ENCODE results near the gene DYRK1B.
"Not testable (repeated sequence)": the region's sequence is repeated elsewhere in the genome, so short reads cannot be mapped to it uniquely, and the experiment has no call there.

The DYRK1B gene

DNA sequence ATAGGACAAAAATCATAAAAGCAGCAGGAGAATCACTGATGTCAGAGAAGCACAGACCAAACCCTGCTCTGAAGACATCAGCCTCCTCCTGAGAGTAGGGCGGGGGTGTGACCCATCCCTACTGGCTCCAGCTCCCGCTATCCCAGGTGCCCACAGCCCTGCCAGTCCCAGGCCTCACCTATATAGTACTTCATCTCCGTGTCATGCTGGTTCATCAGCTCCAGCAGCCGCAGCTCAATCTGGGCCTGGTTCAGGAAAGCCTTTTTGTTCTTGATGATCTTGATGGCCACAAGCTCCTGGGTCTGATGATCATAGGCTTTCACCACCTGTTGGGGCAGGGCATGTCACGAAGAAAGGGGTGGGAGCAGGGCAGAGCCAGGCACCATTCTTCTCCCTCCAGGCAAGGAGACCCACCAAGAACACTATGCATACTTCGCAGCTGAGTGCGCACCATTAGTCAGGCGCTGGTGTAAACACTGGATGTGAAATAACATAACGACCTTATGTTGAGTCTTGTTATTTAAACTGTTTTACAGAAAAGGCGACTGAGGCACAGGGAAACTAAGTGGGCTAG, 4.2 kb downstream of the DYRK1B start:
- DNase-seq, result no peak

DNA sequence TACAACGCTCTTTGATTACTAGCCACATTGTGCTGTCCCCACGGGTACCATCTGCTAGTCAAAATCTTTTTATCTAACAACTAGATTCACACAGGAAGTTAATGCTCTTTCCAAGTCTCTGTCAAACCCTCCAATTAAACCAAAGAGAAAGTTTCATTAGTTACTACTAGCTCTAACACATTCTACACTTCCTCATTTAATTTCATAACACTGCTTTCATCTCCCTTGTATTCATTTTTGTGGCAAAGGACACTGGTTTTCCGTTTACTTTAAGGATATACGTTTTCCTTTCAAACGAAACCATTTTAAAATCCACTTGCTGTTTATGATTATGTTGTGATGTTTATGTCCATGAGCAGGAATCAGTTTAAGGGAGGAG, 5.3 kb downstream of the DYRK1B start:
- no peak for DNase-seq

DNA sequence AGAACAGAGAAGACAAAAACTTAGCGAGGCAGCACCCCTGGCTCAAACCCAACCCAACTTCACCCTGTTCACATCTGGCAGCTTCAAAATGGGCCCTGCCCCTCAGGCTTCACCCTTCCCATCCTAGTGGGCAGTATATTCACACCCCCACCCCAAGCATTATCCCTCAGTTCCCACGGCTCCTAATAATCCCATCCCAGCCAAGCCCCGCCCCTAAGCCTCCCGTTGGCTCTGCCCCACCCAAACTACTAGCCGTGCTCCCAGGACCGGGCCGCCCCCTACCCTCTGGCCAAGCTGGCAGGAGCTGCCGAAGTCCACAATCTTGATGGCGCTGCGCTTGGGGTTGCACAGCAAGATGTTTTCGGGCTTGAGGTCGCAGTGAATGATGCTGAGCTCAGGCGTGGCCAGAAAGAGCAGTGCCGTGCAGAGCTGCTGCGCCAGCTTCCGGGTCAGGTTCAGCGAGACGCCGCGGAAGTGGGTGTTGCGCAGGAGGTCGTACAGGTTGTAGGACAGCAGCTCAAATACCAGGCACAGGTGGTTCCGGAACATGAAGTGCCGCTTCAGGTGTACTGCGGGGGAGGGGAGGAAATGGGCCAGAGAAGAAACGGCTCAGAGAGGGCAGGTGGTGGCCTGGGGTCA, 5.8 kb downstream of the DYRK1B start:
- DNase-seq, result no peak

DNA sequence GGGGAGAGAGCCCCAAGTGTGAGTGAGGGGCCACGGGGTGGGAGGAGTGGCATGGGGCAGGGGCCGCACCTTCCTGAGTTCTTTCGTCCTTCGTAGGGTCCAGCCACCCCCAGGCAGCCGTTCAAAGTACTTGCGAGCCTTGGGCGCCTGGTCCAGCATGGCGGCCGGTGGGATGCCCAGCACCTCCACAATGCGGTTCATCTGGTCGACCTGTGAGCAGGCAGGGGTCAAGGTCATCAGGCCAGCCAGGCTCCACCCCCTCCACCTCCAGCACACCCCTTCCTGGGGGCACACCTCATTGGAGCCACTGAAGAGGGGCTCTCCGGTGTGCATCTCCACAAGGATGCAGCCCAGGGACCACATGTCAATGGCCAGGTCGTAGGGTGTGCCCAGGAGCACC, 6.7 kb downstream of the DYRK1B start:
- DNase-seq, result no peak

DNA sequence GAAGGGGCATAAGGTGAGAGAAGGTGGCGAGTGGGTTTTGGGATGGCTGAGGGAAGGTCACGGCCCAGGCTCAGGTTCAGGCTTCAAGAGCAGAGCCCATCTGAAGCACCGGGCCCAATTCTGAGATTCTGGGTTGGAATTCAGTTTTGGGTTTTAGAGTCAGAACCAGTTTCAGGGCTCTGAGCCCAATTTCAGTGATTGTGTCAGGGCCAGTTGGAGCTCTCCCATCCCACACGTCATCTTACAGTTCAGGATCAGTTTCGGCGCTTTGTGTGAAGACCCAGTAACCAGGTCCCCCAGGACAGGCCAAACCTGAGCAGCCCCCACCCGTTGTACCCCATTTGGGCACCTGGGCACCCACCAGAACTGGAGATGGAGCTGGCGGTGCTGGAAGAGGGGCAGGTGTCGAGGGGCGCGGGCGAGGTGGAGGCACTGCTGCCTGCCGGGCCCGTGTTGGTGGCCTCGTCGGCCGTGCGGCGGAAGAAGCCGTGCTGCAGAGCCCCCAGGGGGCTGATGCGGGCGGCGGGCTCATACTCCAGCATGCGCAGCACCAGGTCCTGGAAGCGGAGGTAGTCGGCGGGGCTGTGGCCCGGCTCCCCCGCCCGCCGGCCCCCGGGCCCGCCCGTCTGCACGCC, 7.5 kb downstream of the DYRK1B start:
- no peak for DNase-seq

DNA sequence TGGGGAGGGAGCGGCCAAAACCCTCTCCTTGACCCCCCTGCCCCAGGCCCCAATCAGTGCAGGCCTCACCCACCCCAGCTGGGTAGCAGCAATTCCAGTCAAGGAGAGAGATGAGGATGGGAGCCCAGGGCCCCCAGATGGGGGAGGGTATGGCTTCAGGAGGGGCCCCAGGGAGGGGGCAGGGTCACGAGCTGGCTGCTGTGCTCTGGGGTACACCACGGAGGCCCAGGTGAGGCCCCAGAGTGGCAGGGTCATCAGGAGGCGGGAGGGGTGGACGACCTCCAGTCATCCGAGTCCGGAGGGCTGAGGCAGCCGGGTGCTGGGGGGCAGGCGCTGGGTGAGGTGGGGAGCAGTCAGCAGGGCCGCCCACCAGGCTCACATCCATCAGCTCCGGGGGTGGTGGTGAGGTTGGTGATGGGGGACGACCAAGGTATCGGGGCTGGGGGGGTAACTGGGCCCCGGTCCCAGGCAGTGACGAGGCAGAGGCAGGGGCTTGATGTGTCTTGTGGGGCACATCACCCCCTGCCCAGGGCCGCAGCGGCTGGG, 8.4 kb downstream of the DYRK1B start:
- no peak for DNase-seq

DNA sequence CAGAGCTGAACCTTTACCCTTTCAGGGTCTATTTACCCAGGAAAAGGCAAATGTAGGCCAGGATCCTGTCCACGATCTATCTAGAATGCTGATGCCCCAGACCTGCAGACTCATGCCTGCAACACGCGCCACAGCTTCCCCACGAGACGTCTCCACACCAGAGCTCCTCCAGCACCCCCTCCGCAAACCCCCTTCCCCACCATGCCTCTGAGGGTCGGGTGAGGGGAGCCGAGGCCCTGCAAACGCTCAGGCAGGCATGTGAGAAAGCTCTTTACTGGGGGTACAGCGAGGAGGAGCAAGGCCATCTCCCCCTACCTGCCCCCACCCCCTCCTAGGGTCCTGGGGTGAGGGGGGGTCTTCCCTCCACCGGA, 8.9 kb downstream of the DYRK1B start:
- DNase-seq, result no peak

DNA sequence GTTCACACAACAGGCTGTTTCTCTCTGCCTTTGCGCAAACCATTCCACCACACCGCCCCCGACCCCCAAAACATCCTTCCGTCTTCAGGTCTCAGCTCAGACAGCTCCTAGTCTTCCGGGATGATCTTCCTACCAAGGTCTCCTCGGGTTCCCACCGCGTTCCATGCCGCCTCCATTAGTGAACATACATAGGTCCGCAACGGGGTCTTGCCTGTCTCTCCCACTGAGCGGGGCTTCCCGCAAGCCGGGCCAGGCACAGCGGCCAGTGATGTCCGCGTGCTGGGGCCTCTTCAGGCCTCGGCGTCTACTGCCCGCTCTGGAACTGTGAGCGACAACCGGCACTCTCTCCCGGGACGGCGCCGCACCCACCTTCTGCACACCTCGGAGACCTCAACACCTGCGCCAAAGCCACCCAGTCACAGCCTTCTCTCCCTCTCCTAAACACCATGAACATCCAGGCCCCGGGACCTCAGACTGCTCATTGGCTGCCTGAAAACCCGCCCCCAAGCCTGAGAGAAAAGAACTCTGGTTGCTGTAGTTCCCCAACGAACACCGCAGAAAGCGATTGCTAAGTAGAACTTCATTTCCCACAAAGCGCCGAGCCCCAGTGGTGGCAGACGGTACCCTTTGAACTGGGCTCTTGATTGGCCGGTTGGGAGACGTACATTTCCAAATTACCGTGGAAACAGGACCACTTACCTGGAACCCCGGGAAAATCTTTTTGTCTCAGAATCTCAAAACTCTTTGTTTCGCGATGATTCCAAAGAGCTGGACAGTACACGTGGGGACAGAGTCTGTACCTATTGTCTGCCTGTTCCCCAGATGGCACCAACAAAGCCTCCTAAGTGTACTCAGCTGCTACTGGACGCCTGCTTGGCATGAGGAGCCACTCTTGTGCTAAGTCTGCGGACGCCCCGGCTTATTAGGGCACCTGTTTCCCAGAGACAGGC, 9.5 kb downstream of the DYRK1B start:
- DNase-seq, result peak; percentile 100

DNA sequence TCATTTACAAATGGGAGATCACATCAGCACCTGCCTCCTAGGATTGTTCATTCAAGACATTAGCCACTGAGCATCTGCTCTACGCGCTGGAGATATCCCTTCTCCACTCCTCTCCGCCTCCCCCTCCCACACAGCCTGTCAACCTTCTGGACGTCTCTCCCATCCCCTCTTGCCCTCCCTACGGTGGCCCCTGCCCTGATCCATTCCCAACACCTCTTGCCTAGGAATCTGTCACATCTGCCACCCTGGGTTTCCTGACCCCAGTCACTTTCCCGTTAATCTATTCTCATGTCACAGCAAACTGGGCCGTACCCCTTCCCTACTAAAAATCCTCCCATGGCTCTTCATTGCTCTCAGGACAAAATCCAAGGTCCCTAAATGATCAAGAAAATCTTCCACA, 10.3 kb downstream of the DYRK1B start:
- DNase-seq, result peak; percentile 89

DNA sequence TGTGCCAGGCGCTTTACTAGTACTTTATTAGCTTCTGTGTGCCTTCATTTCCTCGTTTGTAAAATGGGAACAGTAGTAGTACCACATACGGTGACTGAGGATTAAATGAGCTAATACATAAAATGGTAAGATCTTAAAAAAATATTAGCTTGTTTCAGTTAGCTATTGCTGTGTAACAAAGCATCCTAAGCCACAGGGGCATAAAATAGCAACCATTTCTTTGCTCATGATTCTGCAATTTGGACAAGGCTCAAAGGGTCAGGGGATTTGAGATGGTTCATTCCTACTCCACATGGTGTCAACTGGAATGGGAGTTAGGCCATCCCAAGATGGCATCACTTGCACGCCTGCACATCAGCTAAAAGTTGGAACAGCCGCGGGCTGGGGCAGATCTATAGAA, 13.3 kb downstream of the DYRK1B start:
- DNase-seq, result no peak

DNA sequence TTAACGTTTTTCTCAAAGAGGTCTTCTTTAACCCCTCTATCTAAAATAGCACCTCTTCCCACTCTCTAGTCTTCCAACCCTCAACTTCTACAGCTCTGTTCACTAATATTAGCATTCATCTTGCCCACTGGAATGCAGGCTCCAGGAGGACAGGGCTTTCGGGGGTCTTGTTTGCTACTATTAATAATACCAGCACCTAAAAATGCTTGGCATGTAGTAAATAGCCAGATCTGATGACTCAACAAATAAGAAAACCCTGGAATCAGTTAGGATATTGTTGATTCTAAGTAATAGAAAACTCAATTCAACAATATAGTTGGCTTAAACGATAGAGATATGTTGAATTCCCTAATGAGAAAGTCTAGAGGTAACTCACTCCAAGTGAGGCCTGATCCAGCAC, 14.2 kb downstream of the DYRK1B start:
- DNase-seq, result no peak

DNA sequence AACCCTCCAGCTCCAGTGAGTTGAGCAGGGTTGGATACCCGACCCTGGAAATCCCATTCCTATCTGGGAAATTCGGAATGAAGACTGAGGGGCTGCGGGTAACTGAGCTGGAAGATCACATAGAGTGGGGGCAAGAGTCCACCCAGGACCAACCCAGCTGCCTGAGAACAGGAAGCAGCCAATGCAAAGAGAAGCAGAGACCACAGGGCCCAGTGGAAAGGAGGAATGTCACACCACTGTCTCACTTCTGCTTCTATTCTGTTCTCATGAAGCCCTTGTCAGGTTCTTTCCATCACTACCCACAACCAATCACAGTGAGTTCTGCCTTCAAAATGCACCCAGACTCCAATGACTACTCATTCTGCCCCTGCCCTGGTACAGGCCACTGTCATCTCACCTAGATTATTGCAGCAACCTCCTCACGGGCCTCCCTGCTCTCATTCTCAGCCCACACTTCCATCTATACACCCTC, 15.3 kb downstream of the DYRK1B start:
- no peak for DNase-seq

DNA sequence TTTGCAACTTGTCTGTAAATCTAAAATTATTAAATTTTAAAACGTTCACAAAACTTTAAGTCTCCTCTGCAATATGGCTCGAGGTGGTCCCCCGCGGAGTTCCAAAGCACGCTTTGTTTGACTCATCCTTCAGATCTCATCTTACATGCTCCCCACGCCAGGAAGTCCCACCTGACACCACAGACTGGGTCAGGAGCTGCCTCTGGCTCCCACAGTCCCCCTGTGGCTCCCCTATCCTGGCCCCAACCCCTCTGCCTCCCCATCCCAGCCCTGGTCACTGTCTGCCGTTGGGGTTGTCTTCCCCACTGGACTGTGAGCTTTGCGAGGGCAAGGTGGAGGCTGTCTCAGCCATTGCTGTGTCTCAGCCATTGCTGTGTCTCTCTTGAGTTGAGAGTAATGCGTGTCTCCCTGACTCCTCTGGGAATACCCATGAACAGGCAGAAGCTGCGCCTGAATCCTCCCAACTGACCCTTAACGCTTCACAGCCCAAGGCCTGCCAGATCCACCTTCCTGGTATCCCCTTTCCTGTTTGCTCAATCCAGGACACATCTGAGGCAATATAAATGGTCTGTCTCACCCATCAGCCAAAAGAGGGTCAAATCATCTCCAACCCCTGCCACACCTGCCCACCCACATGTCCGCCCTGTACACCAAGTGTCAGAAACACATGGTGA, 15.9 kb downstream of the DYRK1B start:
- no peak for DNase-seq

DNA sequence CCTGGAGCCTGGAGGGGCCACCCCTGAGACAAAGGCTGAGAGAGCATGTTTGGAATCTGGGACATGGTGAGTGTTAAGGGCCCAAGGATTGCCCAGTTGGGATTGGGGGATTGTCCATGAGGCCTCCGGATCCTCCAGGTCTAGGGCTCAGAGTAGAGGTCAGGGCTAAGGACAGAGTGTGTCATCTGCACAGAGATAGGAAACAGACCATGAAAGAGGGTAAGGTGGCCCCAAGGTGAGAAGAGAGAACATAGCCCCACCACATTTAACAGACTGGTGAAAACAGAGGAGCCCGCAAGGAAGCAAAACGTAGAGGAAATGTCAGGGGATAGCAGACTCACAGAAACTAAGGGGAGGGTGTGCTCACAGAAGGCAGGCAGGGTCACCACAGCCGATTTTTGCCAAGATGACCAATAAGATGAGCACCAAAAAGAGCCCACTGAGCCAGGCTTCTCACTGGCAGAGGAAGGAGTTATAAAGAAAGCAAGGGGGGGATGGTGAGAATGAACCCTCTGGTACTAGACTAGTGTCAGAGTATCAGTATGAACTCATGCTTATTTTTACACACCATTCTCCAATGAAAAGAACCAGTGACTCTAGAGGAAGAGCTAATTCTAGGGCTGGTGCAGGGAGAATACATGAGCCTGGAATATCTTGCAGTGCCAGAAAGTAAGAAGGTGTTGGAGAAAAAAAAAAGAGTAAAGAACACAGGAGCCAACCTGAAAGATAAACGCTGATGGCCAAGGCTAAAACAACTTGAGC, 17.5 kb downstream of the DYRK1B start:
- DNase-seq, result no peak

DNA sequence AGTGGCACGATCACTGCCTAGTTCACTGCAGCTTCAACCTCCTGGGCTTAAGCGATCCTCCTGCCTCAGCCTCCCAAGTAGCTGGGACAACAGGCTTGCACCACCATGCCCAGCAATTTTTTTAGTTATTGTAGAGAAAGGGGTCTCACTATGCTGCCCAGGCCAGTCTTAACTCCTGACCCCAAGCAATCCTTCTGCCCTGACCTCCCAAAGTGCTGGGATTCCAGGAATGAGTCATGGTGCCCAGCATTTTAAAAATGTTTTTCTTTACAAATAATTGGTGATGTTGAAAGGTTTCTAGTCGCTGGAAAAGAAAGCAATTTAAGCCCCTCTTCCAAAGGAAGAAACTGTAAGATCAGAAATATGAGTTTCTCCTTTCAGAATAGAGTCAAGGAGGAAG, 19.4 kb downstream of the DYRK1B start:
- DNase-seq, result no peak

DNA sequence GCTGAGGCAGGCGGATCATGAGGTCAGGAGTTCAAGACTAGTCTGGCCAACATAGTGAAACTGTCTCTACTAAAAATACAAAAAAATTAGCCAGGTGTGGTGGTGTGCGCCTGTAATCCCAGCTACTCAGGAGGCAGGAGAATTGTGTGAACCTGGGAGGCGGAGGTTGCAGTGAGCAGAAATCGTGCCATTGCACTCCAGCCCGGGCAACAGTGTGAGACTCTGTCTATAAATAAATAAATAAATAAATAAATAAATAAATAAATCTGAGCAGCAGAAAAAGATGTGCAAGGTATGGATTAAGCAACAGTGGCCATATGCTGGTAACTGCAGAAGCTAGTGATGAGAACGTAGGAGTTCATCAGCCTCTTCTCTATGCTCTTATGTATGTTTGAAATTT, 19.9 kb downstream of the DYRK1B start:
- not testable (repeated sequence) for DNase-seq

DNA sequence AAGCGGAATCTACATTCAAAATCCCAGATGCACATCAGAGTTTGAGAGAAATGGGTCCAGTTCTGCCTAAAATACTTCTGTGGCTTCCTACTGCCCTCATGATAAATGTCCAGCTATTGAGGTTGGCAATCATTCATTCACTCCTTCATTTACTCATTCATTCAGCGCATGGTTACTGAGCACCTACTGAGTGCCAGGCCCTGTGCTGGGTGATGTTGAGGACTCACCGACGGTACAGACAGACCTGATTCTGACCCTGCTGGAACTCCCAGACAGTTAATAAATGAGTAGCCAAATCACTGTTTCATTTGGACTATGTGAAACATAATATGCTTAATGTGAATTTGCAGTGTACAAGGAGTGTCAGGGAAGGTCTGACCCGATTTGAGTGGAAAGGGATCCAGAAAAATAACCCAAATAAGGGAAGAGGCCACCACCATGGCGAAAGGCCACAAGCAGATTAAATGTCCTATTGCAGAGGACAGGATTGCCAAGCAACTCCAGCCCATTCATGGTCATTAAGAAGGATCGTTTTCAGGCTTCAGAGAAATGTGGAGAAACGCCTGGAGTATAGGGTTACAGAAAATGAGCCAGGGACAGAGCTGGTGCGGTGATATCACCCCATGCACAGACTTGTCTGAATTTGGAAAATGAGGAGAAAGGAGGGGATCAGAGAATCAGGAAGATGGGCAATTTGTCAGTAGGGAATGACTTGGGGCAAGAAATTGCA, 20.5 kb downstream of the DYRK1B start:
- no peak for DNase-seq

DNA sequence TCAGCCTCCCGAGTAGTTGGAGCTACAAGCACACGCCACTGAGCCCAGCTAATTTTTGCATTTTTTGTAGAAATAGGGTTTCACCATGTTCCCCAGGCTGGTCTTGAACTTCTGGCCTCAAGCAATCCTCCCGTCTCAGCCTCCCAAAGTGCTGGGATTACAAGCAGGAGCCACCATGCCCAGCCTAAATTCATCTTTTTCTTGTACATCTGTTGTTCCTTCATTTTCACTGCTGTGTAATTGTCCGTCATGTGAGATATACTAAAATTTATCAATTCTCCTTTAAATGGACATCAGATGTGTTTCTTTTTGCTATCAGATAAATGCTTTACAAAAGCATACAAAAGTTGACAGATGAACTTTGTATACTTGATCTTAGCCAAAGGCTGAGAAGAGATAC, 22.9 kb downstream of the DYRK1B start:
- DNase-seq, result no peak

DNA sequence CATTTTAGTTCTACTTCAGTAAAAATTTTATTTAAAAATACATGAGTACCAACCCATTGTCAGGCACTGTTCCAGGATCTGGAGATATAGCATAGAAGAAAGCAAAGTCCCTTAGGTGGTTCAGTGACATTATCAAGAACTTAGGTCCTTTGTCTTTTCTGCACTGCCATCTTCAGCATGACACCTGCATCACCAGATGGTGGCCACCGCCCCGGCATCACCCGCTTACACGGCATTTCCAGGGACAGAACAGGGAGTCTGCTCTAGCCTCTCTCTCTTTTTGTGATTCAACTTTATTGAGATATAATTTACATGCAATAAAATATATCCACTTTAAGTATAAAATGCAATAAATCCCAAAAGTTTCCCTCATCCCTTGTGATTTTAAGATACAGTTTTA, 23.5 kb downstream of the DYRK1B start:
- no peak for DNase-seq

DNA sequence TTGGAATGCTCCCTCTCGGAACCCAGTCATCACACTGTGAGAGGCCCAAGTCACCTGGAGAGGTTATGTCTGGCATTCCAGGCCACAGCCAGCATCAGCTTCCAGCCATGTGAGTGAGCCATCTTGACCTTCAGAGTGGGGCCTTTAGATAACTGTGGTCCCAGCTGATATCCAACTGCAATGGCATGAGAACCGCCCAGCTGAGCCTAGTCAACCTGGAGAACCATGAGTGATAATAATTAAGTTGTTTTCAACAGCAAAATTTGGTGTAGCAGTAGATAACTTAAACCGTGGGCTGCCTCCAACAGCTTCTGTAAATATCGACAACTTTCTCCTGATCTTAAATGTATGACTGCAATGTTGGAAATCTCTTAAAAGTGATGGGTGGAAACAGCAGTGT, 24.6 kb downstream of the DYRK1B start:
- DNase-seq, result no peak

DNA sequence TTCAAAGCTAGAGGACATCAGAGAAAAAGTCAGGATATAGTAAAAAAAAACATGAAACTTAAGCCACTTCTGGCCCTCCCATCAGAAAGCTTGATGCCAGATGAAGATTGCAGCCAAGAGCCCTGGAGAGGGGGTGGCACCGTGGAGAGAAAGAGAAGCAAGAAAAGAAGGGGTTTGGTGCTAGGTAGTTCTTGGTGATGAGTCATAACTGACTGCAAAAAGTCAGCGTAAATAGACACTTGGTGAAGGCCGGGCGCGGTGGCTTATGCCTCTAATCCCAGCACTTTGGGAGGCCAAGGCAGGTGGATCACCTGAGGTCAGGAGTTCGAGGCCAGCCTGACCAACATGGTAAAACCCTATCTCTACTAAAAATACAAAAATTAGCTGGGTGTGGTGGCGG, 25.3 kb downstream of the DYRK1B start:
- DNase-seq, result not testable (repeated sequence)

Data from NCI-H2227 treated with DMSO at 0.1 percent for 48 hours (cell line).